ENCODE results near the gene SLC25A18. TPM values are rescaled to one million over a fixed set of nuclear protein-coding genes. Genes with fewer than 3 reads are reported as not detected.

The SLC25A18 gene
- total RNA-seq, 1 experiment from 2014 or later, result 0.57 TPM

DNA sequence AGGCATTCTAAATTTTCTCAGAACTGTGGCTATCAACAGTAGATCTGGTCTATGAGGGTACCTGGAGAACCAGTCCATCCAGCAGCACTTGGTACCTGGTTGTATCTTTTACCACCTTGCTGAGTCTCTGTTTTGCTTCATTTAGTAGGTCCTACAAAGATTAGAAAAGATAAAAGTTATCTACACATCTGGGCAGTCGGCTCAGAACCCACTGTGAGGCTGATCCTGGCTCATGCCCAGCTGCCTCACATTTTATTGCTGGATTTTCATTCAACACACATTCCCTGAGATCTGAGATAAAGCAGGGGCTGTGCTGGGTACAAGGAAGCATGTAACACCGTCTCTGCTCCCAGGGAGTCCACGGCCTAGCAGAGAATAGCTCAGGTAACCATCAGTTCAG lies 37.7 kb downstream of the SLC25A18 start:
- intact Hi-C loops (cut with micrococcal nuclease; ENCODE audit: unreplicated experiment), result no loop called here
- BruUV-seq (replicated peaks), result no TSS peak
- Histone ChIP-seq H3K9me2 (ENCODE audit: insufficient read depth) (no peaks in the 10 kb centered on the region), H3K36me3 (ENCODE audit: low read depth) (no peaks in the 10 kb centered on the region), H3K4me1 (replicated peaks; ENCODE audit: insufficient read depth) (no peaks in the 10 kb centered on the region), H3K4me3 (no peak overlapping the region), H3F3A (ENCODE audit: insufficient read depth, low read depth) (no peaks in the 10 kb centered on the region), H3K27me3 (ENCODE audit: insufficient read depth, low read depth) (no peaks in the 10 kb centered on the region), H2AFZ (no peak overlapping the region), H3K27ac (no peak overlapping the region), H3K79me2 (ENCODE audit: low read depth) (no peaks in the 10 kb centered on the region), H3K4me2 (no peak overlapping the region), H3K9me3 (ENCODE audit: insufficient read depth, low read depth) (no peaks in the 10 kb centered on the region), H4K20me1 (ENCODE audit: insufficient read depth) (no peaks in the 10 kb centered on the region)
- TF ChIP-seq CTCF (conservative IDR thresholded peaks at IDR 0.05) (no peak), EZH2 (IDR thresholded peaks at IDR 0.05; ENCODE audit: low read depth) (no peak)
- no peak for DNase-seq
- POLR2A ChIA-PET (ENCODE audit: unreplicated experiment), result interaction anchor here (0.7 kb wide), 1 partner anchor 43 kb away, joined by 8 read pairs; no protein-coding TSS in a partner anchor
- CTCF ChIA-PET, result no interaction called here

GRCh38 chr22:17603668-17604067 lies 40.4 kb downstream of the SLC25A18 start:
- H3K4me1 ChIP-seq (replicated peaks; ENCODE audit: insufficient read depth), result no peaks in the 10 kb centered on the region
- BruUV-seq (replicated peaks), result no TSS peak
- ChIA-PET CTCF (no interaction called here), POLR2A (ENCODE audit: unreplicated experiment) (no interaction called here)
- TF ChIP-seq EZH2 (IDR thresholded peaks at IDR 0.05; ENCODE audit: low read depth), result no peak
- TF ChIP-seq CTCF (conservative IDR thresholded peaks at IDR 0.05), result no peak
- H3K9me3 ChIP-seq (ENCODE audit: insufficient read depth, low read depth), result no peaks in the 10 kb centered on the region
- H4K20me1 ChIP-seq (ENCODE audit: insufficient read depth), result no peaks in the 10 kb centered on the region
- DNase-seq, result no peak
- 0 out of 2 replicates have a peak, but pooled peaks cover 4% of the 10 kb centered on the region for H3K36me3 ChIP-seq (ENCODE audit: low read depth)
- H3K4me2 ChIP-seq, result no peak overlapping the region
- H2AFZ ChIP-seq, result no peak overlapping the region
- no peak overlapping the region for H3K4me3 ChIP-seq
- H3K27ac ChIP-seq, result no peak overlapping the region
- no peaks in the 10 kb centered on the region for H3K27me3 ChIP-seq (ENCODE audit: insufficient read depth, low read depth)
- intact Hi-C loops (cut with micrococcal nuclease; ENCODE audit: unreplicated experiment), result no loop called here
- H3K9me2 ChIP-seq (ENCODE audit: insufficient read depth), result no peaks in the 10 kb centered on the region
- H3K79me2 ChIP-seq (ENCODE audit: low read depth), result no peaks in the 10 kb centered on the region
- H3F3A ChIP-seq (ENCODE audit: insufficient read depth, low read depth), result no peaks in the 10 kb centered on the region

DNA sequence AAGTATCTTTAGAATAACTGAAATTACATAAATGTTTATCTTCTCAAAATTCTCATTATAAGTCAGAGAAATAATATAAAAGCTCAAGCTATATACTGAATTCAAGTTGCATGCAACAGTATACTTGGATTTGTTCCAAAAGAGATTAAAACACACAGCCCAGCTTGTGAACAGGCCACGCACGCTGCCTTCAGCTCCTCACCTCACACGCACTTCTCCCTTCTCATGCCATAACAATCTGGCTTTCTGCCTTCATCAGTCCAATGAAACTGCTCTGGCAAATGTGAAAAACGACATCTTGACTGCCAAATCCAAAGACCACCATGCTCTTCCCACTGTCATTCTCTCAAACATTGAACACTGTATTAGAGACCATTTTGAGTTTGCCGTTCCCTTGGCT lies 43.2 kb downstream of the SLC25A18 start:
- TF ChIP-seq CTCF (conservative IDR thresholded peaks at IDR 0.05) (no peak), EZH2 (IDR thresholded peaks at IDR 0.05; ENCODE audit: low read depth) (no peak)
- Histone ChIP-seq H3K27me3 (ENCODE audit: insufficient read depth, low read depth) (no peaks in the 10 kb centered on the region), H3K27ac (no peak overlapping the region), H4K20me1 (ENCODE audit: insufficient read depth) (peaks cover 5% of the 10 kb centered on the region; the same call in 1 of the 2 replicates), H3F3A (ENCODE audit: insufficient read depth, low read depth) (no peaks in the 10 kb centered on the region), H3K4me2 (no peak overlapping the region), H3K9me2 (ENCODE audit: insufficient read depth) (no peaks in the 10 kb centered on the region), H3K9me3 (ENCODE audit: insufficient read depth, low read depth) (no peaks in the 10 kb centered on the region), H3K4me3 (no peak overlapping the region), H3K79me2 (ENCODE audit: low read depth) (no peaks in the 10 kb centered on the region), H3K36me3 (ENCODE audit: low read depth) (0 out of 2 replicates have a peak, but pooled peaks cover 4% of the 10 kb centered on the region), H3K4me1 (replicated peaks; ENCODE audit: insufficient read depth) (no peaks in the 10 kb centered on the region), H2AFZ (no peak overlapping the region)
- ChIA-PET POLR2A (ENCODE audit: unreplicated experiment) (no interaction called here), CTCF (no interaction called here)
- no peak for DNase-seq
- intact Hi-C loops (cut with micrococcal nuclease; ENCODE audit: unreplicated experiment), result no loop called here
- BruUV-seq (replicated peaks), result no TSS peak

All from PC-9 (cell line).